BJ (cell line): ENCODE results near the gene EPB41. TPM values are rescaled to one million over a fixed set of nuclear protein-coding genes. Genes with fewer than 3 reads are reported as not detected.

Experiments used
- CTCF ChIA-PET: fragments of 350-600 bp; formaldehyde crosslinking; extraction: SDS; loops from one replicate; lab custom pipeline; 2021; ENCODE audit warnings: antibody characterized with exemption, inconsistent platforms; lab: Yijun Ruan, JAX
- POLR2A ChIA-PET: fragments of 300-600 bp; sonication (Branson Sonifier 250); formaldehyde crosslinking; extraction: SDS; loops from one replicate; lab custom pipeline; 2021; ENCODE audit warnings: antibody characterized with exemption; lab: Charles Lee
- DNase-seq: peaks from one replicate; pipeline ENCODE4 v3.0.0-alpha.2; 2011; ENCODE audit warnings: low read depth
- H3K27me3 ChIP-seq: 2 replicates; pipeline ENCODE4 v1.6.0; 2011; ENCODE audit warnings: low read length; ENCODE audit not compliant: control insufficient read depth, insufficient read depth
- H3K36me3 ChIP-seq: 2 replicates; pipeline ENCODE4 v1.5.1; 2011; ENCODE audit warnings: low read length; ENCODE audit not compliant: control insufficient read depth, insufficient read depth
- H3K4me3 ChIP-seq: 2 replicates; pipeline ENCODE4 v1.5.1; 2011; ENCODE audit warnings: low read depth, mild to moderate bottlenecking, control low read depth, low read length
- CTCF ChIP-seq: IDR thresholded peaks from 2 replicates; pipeline ENCODE4 v1.5.1; 2011; ENCODE audit warnings: low read depth, mild to moderate bottlenecking, control low read depth, inconsistent platforms, low read length, moderate library complexity; ENCODE audit not compliant: insufficient read depth
- polyA plus RNA-seq: library from polyadenylated mRNA; depleted of rRNA; stranded (reverse); fragments of >200 nt; gene quantifications from 2 replicates; pipeline ENCODE4 v1.2.3, GENCODE V29; 2011; rRNA removed
- small RNA-seq: library from RNA; depleted of rRNA; stranded (forward); fragments of <200 nt; gene quantifications from one replicate; pipeline ENCODE3, GENCODE V24; 2012; ENCODE audit warnings: low replicate concordance, low read depth; ENCODE audit not compliant: insufficient read length

Gene EPB41
- polyA plus RNA-seq, 1 experiment = 7.5 TPM

DNA sequence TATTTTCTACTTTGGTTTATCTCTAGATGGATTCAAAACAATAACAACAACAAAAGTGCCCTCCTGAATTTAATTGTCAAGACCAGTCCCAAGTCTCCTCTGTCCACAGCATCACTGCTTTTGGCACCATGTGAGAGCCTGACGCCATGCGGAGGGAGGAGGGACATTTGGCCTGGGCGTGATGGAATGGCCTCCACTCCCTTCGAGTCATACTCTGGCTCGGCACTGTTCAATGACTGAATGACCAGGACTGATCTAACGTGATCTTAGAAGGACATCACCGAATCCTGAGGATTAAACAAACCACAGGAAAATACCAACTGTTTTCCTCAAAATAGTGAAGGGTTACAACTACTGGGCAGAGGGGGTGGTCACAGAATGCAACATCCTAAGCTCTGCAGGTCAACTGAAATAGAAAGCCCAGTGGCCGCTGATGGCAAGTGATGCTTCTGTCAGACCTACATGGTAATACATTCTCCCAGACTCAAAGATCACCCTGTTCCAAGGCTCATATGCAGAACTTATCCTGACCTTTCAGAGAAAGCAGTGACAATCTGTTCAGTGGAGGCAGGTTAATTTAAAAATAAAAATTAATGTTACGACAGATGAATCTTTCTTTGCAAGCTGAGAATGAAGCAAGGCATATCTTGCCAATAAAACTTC is 248.2 kb downstream of the EPB41 start:
- ChIA-PET CTCF (no interaction called here), POLR2A (no interaction called here)
- H3K36me3 ChIP-seq = peaks cover 18% of the 10 kb centered on the region
- no peak for DNase-seq
- TF ChIP-seq CTCF = no peak
- no peaks in the 10 kb centered on the region for H3K27me3 ChIP-seq
- H3K4me3 ChIP-seq = no peak overlapping the region

- CTCF ChIA-PET = interaction anchor here (1.3 kb wide), 1 partner anchor 38 kb away, joined by 3 read pairs; no protein-coding TSS in a partner anchor
- DNase-seq = no peak
- no peak for TF ChIP-seq CTCF
- POLR2A ChIA-PET = no interaction called here
- Histone ChIP-seq H3K4me3 (no peak overlapping the region), H3K36me3 (peaks cover 12% of the 10 kb centered on the region), H3K27me3 (no peaks in the 10 kb centered on the region)
Observed at GRCh38 chr1:29164588-29164987, 250.2 kb downstream of the EPB41 start.

DNA sequence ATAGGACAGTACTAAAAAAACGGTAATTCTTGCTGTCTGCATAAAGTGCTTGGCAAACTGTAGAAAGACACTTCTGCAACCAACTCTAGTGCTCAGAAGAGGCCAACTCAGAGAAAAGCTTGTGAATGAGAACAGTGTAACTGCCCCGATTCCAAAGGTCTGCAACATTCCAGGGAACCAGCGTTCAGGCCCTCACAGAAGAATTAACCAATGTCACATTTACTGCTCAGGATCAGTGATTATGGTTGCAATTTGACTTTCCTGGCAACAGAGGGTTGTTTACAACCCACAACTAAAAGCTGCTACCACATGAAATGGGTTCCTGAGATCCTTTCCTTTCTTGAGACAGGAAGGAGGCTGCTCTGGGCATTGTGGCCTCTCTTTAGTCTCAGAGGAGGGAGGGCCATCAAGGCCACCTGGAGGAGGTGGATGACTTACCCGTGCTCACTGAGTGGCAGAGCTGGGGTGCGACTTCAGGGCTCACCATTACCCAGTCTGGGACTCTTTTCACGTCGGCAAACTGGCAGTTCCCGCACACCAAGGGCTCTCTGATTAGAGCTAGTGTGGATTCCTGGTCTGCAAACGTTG is 252.0 kb downstream of the EPB41 start:
- no peak for DNase-seq
- CTCF ChIA-PET = interaction anchor here (0.9 to 1.5 kb wide), 5 partner anchors 23 to 285 kb away, joined by 3 to 4 read pairs (median 3); no protein-coding TSS in a partner anchor
- no peak for TF ChIP-seq CTCF
- Histone ChIP-seq H3K27me3 (no peaks in the 10 kb centered on the region), H3K36me3 (peaks cover 8% of the 10 kb centered on the region), H3K4me3 (no peak overlapping the region)
- POLR2A ChIA-PET = no interaction called here

DNA sequence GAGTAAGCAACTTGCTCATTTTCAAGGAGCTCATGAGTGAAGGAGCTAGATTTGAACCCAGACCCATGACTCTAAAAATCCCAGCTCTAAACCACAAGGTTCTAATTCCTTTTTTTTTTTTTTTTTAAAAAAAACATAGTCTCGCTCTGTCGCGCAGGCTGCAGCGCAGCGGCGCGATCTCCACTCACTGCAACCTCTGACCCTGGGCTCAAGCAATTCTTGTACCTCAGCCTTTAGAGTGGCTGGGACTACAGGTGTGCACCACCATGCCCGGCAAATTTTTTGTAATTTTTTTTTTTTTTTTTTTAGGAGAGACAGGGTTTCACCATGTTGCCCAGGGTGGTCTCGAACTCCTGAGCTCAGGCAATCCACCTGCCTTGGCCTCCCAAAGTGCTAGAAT is 253.5 kb downstream of the EPB41 start:
- POLR2A ChIA-PET = no interaction called here
- no peak for DNase-seq
- TF ChIP-seq CTCF = no peak
- CTCF ChIA-PET = interaction anchor here (1.2 to 1.5 kb wide), 3 partner anchors 29 to 134 kb away, joined by 3 to 4 read pairs (median 4); no protein-coding TSS in a partner anchor
- Histone ChIP-seq H3K36me3 (peaks cover 8% of the 10 kb centered on the region), H3K4me3 (no peak overlapping the region), H3K27me3 (no peaks in the 10 kb centered on the region)

Small RNA genes within 50 kb of the gene (small RNA-seq; reads per million reads assigned to genes)
- not detected for gene RF00017
- gene RF00019 = not detected

Other genes starting within 250 kb of the EPB41 start
- gene GMEB1, start 245.8 kb upstream of the EPB41 start, polyA plus RNA-seq = 5.0 and 6.6 TPM in 2 replicates
- 45.9 and 68.2 TPM in 2 replicates for gene YTHDF2, start 177.6 kb upstream of the EPB41 start, polyA plus RNA-seq
- gene OPRD1, start 102.4 kb upstream of the EPB41 start, polyA plus RNA-seq = not detected in 2 replicates
- 16.3 and 18.8 TPM in 2 replicates for gene TMEM200B, start 209.3 kb downstream of the EPB41 start, polyA plus RNA-seq